ENCODE data around the gene TMEM171.

TMEM171 gene

DNA sequence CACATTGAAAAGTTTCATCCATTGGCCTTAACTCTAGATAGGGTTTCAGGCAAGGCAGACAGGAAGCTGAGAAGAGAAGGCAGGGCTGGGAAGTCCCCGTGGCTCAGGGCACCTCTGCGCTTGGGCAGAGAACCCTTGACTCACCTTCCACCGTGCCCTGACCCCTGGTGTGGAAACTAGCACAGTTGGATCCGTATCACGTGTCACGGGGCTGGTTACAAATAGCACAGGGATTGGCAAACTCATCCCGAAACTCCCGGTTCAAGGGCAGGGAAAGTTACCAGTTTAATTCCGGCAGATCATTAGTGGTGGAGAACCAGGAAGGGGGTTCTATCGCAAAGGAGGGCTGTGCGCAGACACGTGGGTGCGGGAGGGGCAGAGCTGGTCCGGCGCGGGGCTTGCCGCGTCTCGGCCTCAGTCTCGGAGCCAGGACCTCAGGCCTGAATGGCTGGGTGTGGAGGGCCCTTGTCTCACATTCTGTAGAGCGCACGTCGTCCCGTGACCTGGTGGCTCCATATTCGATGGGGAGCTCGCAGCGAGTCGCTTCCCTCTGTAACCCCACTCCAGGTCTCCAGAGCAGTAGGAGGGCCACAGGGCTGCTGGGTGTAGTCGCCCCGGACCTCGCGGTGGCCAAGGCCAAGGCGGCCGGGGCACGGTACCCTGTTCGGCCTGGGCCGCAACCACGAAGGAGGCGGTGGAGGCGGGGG lies 771 bp upstream of the TMEM171 start:
- in situ Hi-C loops (cut with MboI; ENCODE audit: low sequenced_read_pairs), result no loop called here

DNA sequence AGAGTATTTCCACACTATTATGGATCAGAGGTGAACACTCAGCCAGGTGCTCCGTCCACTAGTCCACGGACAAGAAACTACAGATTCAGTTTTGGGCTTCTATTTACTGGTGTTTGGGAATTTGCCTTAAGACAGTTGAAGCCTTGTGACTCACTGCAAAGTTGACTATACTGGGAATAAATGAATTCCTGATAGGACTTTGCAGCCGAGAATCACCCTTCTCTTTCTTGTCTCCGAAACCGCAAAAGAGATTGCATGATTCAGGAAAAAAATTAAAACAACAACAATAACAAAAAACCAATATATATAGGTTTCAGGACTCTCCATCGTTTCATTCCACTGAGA lies 716 bp downstream of the TMEM171 start:
- in situ Hi-C loops (cut with MboI; ENCODE audit: low sequenced_read_pairs), result no loop called here

DNA sequence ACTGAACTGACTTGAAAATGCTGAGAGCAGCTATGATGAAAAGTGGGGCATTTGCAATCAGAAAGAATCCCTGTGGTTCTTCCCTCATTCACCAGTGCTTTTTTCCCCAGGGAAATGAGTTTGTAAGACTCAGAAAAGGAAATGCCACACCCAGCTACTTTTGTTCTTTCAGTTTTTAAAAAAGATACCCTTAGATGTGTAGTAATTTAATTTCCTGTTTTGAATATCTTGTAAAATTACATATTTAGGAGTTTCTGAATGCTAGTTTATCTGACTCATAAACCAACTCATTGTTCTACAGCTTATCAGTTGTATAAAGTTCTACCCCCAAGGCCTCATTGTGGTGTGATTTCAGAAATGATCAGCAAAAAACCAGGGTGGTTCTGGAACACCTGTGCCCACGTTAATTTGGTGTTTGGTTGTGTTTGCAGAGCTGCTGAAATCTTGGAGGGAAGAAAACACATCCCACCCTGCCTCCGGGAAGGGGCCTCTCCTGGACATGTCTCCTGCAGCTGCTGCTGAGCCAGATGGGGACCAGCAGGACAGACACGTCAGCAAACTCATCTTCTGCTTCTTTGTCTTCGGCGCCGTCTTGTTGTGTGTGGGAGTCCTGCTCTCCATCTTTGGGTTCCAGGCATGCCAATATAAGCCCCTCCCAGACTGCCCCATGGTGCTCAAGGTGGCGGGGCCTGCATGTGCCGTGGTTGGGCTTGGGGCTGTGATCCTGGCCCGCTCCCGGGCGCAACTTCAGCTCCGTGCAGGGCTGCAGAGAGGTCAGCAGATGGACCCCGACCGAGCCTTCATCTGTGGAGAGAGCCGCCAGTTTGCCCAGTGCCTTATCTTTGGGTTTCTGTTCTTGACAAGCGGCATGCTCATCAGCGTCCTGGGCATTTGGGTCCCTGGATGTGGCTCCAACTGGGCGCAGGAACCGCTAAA lies 2.8 kb downstream of the TMEM171 start:
- in situ Hi-C loops (cut with MboI; ENCODE audit: low sequenced_read_pairs), result no loop called here

DNA sequence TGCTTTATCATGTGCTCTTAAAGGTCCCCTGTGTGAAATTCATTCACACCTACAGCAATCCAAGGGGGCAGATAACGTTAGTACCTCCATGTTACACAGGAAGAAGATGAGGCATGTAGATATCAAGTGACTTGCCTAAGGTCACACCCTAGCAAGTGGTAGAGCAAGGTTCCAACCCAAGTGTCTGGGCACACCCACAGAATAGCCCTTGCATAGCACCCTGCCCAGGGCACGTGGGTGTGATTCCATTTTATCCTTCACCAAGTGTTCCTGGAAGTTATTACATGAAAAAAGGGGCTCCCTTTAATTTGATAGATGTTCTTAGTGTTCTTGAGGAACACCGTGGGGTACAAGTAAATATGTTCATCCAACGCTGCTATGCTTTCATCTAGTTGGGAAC lies 4.9 kb downstream of the TMEM171 start:
- in situ Hi-C loops (cut with MboI; ENCODE audit: low sequenced_read_pairs), result no loop called here

DNA sequence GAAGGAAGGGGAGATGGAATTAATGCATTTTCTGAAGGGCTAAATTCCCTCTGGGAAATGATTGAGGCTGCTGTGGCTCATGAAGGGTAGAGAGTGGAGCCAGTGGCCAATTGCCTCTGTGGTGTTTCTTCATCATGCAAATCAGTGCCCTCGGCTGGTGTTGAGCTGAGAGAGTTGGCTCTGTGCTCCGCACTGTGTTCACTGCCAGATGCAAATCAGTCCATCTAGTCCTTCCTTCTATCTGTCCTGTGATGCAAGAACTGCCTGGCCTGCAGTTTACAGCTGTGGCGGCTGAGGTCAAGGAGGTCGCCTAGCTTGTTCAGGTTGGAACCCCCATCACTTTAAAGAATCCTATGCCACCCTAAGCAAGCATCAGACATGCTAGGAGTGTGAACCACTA lies 6.0 kb downstream of the TMEM171 start:
- in situ Hi-C loops (cut with MboI; ENCODE audit: low sequenced_read_pairs), result no loop called here

DNA sequence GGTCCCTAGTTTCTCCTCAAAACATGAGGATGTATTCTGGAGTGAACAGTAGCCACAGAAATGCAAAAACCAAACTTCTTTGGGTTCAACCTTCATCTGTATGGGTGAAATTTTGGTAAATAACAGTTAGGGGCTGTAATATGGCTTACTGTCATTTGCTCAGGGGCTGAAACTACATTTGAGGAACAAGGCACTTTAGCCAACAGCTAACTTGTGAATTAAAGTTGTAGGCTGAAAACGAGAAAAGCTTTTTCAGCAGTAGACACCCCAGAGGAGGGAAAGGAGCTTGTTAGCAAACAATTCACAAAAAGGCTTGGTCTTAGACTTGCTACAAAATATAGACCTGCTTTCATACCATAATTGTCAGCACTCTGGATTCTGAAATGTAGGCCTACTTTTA lies 6.6 kb downstream of the TMEM171 start:
- in situ Hi-C loops (cut with MboI; ENCODE audit: low sequenced_read_pairs), result no loop called here

DNA sequence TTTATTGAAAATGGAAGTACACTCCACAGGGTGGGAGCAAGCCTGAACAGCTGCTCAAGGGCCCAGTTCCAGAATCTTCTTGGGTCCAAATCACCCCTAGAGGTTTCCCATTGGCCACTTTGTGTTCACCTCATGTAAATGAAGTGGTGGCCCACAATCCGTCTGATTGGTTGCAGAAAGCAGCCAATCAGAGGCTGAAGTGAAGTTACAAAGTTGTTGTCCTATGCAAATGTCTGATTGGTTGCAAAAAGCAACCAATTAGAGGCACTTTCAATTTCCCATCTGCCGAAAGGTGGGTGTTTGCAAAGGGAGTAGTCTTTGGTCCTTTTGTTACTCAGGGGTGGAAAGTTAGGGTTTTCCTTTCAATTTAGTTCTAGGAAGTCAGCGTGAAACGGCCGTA lies 8.8 kb downstream of the TMEM171 start:
- in situ Hi-C loops (cut with MboI; ENCODE audit: low sequenced_read_pairs), result no loop called here

DNA sequence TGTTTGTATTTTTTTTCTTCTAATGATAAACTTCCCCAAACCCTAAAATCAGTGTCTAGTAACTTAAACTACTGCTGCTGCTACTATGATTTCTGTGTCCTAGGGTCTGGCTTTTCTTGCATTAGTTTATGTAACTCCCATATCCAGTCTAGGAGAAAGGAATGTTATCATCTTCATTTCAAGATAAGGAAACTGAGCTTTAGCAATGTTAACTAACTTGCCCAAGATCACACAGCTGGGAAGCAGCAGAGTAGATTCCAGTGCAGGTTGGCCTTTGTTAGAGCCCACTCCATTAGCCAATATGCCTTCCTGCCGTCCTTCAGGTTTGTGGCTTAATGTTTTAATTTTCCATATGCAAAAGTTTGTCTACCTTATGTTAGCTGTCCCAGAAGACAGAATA lies 10.4 kb downstream of the TMEM171 start:
- in situ Hi-C loops (cut with MboI; ENCODE audit: low sequenced_read_pairs), result no loop called here

DNA sequence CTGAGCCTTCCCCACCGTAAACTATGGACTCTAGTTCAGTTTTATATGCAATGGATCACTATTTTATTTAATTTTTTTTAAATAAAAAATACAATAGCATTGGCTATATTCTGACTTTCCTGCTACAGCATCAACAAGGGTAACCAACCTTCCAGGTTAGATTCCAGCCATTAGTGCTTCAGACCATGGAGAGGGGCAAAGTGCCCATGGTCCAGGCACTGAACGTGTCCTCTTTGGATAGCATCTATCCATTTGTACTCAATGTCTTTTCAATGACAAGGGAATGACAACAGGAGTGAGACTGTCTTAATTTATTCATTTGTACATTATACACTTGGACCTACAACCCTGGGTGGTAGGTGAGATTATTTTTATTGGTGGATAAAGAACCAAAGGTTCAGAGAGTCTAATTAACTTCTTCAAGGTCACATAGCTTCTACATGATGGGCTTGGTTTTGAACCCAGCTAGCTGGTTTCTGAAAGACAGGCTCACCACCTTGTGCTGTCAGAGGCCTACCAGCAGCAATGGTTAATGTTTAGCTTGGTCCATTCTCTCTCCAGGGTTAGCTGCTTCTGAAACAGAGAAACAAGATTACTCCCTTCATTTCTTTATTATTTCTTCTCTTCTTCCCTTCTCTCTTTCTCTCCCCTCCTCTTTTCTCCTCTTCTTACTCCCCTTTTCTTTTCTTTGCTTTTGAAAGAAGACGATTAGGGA lies 11.5 kb downstream of the TMEM171 start:
- in situ Hi-C loops (cut with MboI; ENCODE audit: low sequenced_read_pairs), result no loop called here

DNA sequence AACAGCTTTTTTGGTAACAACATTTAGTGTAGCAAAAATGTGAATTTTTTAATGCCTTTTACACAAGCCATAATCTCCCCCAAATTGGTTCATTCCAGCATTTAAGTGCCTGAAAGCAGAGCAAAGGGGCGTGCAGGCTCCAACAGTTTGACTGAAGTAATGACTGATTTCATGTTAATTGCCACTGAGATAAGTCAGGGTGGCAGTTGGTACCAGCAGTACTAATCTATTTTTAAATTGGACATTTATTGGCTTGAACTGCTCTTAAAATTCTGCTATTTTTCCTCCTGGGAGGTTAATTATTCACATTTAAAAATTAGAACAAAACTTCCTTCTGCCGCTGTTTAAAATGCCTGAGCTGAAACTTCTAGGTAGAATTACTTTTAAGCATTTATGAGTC lies 12.4 kb downstream of the TMEM171 start:
- in situ Hi-C loops (cut with MboI; ENCODE audit: low sequenced_read_pairs), result no loop called here

DNA sequence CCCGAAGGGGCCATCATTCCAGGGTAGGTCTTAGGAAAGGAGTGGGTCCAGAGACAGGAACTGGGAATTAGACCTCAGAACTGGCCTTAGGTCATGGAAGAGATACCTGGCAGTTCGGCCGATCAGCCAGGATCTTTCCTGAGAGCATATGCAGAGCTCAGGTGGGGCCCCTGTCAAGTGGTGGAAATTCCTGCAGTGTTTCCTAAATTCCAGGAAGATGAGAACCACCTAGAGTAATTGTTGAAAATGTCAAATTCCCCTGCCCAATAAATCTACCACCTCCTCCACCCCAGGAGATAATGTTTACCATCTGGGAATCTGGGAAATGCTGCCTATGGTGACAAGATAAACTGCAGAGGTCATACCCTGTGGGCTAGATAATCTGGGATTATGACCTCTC lies 14.6 kb downstream of the TMEM171 start:
- in situ Hi-C loops (cut with MboI; ENCODE audit: low sequenced_read_pairs), result no loop called here

DNA sequence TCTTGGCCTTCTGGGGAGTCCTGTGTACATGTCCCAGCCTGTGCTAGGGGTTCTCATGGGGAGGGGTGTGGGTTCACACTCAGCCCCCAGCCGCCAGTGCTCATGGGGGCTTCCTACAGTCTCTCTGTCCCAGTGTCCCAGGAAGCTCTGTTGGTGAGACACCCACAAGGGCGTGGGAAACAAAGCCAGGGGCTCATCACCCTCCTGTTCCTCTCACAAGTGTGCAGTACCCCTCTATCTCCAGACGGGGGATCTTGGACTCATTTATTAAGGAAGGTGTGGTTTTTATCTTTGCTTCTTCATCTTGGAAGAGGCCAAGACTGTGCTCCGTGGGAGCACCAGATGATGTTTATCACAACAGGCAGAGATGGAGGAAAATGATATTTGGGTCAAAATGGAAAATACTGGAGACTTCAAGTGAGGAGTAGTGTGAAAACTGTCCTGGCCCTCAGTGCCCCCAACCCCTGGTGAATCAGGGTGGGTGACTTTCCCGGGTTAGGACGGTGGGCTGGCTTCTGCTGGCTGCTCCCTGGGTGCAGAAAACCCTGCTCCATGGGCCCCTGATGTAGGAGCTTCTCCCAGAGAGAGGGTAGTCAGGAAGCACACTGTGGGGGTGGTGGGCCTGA lies 15.2 kb downstream of the TMEM171 start:
- in situ Hi-C loops (cut with MboI; ENCODE audit: low sequenced_read_pairs), result no loop called here

DNA sequence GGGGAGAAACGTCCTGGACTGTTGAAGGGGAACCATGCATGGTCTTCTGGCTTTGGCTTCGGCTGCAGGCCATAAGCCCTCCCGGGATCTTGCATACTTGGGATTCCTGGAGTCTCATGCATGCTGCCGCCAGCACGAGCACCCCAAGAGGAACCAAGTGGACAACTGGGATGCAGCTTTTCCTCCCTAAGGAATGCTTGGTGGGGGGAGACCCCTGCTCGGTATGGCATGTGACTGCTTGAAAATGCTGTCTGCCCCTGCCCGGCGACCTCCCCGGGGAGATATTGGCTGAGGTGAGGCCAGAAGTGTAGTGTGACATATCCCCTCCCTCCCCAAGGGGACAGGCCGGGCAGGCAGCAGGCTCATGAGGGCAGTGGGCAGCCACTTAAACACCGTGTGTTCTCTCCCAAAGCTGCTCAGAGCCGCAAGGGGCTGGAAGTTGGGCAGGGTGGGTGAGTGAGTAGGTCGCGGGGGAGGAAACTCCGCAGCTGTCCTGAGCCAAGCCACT lies 15.7 kb downstream of the TMEM171 start:
- in situ Hi-C loops (cut with MboI; ENCODE audit: low sequenced_read_pairs), result no loop called here

DNA sequence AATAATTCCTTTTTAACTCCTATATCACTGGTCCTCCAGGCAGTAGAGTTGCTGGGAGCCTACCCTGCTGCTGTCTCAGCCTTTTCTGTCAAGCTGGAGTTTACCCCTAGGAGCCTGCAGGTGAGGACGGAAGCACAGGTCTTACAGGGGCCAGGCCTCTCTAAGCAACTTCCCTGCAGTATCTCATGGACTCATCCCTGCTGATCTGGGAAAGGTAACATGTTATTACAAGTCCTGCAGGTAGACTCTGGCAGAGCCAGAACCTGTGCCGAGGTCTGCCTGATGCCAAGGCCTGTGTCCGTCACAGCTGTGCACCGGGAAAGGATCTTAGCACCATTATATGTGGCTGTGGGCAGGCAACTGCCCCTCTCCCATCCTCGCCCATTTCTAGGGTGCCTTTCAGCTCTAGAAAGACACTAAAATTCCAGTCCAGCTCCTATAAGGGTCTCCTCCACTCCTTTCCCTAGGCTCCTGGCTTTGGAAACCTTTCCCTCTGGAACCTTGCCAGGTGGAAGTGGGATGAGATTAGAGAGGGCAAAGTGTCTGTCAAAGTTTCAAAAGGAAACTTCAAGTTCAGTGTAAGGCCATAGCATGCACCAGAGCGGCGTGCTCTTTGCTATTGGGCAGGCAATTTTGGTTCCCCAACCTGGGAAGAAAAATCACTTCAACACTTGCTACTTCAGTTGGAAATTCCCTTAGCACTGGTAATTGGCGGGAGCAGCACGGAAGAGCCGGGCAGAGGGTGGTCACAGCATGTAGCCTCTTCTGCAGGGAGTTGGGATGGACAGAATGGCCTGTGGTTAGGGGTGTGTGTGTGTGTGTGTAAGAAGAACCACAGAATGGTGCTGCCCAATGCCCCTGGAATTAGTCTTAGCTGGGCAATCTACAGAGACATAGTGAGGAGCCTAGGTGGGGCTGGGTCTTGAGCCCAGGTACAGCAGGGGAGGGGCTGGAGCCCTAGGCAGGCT lies 17.5 kb downstream of the TMEM171 start:
- in situ Hi-C loops (cut with MboI; ENCODE audit: low sequenced_read_pairs), result no loop called here

DNA sequence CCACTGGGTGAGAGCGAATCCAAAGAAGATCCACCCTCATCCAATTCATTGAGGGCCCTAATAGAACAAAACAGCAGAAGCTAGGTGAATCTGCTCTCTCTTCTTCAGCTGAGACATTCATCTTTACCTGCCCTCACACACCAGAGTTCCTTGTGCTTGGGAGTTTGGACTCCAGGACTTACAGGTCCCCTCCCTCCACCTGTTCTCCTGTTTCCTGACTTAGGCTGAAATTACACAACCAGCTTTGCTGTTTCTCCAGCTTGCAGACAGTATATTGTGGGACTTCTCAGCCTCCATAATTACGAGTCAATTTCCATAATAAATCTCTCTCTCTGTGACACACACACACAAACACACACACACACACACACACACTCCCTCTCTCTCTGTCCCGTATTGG lies 19.1 kb downstream of the TMEM171 start:
- in situ Hi-C loops (cut with MboI; ENCODE audit: low sequenced_read_pairs), result no loop called here

DNA sequence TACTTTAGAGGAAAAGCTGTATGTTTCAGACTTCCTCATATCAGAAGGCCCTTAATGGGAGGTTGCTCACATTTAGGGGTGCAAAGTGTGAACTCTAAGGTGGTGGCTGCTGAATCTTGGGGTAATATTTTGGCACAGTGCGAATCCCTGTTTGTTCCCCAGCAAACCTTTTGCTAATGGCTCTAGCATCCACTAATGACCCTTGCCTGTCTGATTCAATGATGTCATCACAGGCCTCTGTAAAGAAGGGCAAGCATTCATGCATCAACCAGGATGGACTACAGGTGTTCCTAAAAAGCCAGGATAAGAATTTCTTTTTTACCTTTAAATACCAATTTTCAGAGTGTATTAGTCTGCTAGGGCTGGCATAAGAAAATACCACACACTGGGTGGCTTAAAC lies 20.4 kb downstream of the TMEM171 start:
- in situ Hi-C loops (cut with MboI; ENCODE audit: low sequenced_read_pairs), result no loop called here

DNA sequence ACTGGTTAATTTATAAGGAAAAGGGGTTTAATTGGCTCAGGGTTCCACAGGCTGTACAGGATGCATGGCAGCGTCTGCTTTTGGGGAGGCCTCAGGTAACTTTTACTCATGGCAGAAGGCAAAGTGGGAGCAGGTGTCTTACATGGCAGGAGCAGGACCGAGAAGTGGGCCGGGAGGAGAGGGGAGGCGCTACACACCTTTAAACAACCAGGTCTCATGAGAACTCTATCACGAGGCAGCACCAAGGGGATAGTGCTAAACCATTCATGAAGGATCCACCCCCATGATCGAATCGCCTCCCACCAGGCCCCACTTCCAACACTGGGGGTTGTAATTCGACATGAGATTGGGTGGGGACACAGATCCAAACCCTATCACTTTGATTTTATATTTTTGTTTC lies 21.7 kb downstream of the TMEM171 start:
- in situ Hi-C loops (cut with MboI; ENCODE audit: low sequenced_read_pairs), result no loop called here

DNA sequence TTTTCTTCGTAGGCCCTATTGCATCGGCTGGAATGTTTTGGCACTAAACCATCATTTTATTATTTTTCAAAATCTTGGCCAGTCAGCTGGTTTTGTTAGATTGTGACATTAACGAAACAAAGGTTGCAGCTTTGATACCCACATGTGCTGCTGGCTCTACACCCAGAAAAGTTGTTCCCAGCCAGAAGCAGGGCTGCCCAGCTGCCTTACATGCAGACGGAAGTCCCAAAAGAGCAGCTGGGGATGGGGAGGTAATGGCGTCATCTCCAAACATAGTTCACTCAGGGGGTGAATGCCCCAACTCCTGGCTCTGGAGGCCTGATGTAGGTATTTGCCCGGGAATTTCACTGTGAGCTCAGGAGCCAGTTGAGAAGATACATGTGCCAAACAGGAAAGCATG lies 23.3 kb downstream of the TMEM171 start:
- in situ Hi-C loops (cut with MboI; ENCODE audit: low sequenced_read_pairs), result no loop called here

DNA sequence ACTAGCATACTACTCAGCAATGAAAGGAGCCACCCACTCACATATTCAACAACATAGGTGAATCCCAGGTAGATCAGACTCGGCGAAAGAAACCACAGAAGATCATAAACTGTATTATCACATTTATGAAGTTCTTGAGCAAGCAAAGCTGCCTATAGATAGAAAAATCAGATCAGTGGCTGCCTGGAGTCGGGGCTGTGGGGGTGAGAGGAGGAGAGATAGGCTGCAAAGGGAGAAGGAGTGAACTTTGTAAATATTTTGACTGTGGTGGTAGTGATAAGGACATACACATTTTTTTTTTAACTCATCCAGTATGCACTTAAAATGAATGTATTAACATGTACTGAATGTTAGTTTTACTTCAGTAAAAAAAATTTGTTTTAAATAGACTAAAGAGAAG lies 29.2 kb downstream of the TMEM171 start:
- in situ Hi-C loops (cut with MboI; ENCODE audit: low sequenced_read_pairs), result no loop called here

DNA sequence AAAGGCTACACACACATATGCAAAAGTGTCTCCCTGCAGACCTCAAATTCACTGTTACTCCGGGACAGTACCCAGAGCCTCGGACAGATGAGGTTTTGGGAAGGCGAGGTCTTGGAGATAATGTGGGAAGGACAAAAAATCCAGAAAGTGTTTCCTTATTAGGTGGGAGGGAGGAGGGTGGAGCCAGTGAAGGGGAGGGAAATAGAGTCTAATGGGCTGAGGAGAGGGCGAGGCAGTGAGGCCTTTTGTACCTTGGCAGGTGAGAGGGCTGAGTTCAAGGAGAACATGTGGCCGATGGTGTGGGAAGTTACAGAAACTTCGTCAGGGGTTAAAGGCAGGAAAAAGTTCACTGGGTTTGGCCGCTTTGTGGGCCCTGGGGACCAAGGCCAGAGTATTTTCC lies 30.5 kb downstream of the TMEM171 start:
- in situ Hi-C loops (cut with MboI; ENCODE audit: low sequenced_read_pairs), result no loop called here

Data from HL-60/S4 treated with retinoic acid at 250 ng/mL for 4 days and 3 days (cell line).